ENCODE measurements around the gene ENC1. TPM values are rescaled to one million over a fixed set of nuclear protein-coding genes. Genes with fewer than 3 reads are reported as not detected.

ENC1 gene
- polyA plus RNA-seq, 1 of the 3 experiments (the other 2 are of a cell fraction) = 20.3 TPM

- POLR2A ChIA-PET = no interaction called here
- CTCF ChIA-PET = interaction anchor here (1.2 to 3.2 kb wide), 3 partner anchors 11 to 750 kb away, joined by 3 to 25 read pairs (median 16); partner anchors contain the start of gene ENC1
- Histone ChIP-seq H3F3A (replicated peaks; ENCODE audit: insufficient read depth) (no peaks in the 10 kb centered on the region), H3K4me1 (ENCODE audit: control insufficient read depth in 1 of 2, insufficient read depth in 2 of 2, low read depth in 1 of 2, low read length in 1 of 2) (peaks cover 1 to 3% of the 10 kb centered on the region in 2 experiments; a peak in 2 of 4 replicates), H3K27ac (ENCODE audit: low read depth in 2 of 2, low read length in 1 of 2) (no peak overlapping the region), H3K27me3 (ENCODE audit: insufficient read depth) (no peaks in the 10 kb centered on the region), H3K4me2 (no peak overlapping the region), H3K9me3 (no peaks in the 10 kb centered on the region), H3K9ac (no peak overlapping the region), H4K20me1 (ENCODE audit: insufficient read depth) (no peaks in the 10 kb centered on the region), H3K79me2 (ENCODE audit: insufficient read depth) (no peaks in the 10 kb centered on the region), H3K9me2 (no peaks in the 10 kb centered on the region), H3K36me3 (replicated peaks in 1 of 2; ENCODE audit: control insufficient read depth in 1 of 2, insufficient read depth in 2 of 2, low read length in 1 of 2) (no peaks in the 10 kb centered on the region), H3K4me3 (ENCODE audit: low read depth in 2 of 2, low read length in 1 of 2) (no peak overlapping the region), H2AFZ (ENCODE audit: low read depth) (no peak overlapping the region)
- WGBS (ENCODE audit: low lambda C conversion rate) = 91% methylated on average over 3 of the region's 3 CpGs
- DNase-seq = no peak
- TF ChIP-seq FOXM1 (IDR thresholded peaks at IDR 0.05; ENCODE audit: low read depth) (no peak), GABPA (IDR thresholded peaks at IDR 0.05; ENCODE audit: low read depth) (no peak), EP300 (IDR thresholded peaks at IDR 0.05; ENCODE audit: borderline replicate concordance in 1 of 2, low read depth in 1 of 2, low read length in 1 of 2) (no peak), TEAD4 (IDR thresholded peaks at IDR 0.05; ENCODE audit: borderline replicate concordance, insufficient read depth) (no peak), RAD21 (IDR thresholded peaks at IDR 0.05; ENCODE audit: low read length) (no peak), FOSL2 (IDR thresholded peaks at IDR 0.05; ENCODE audit: borderline replicate concordance, low read depth) (no peak), USF1 (IDR thresholded peaks at IDR 0.05; ENCODE audit: borderline replicate concordance, low read depth) (no peak), NFIC (IDR thresholded peaks at IDR 0.05; ENCODE audit: borderline replicate concordance) (no peak), YY1 (IDR thresholded peaks at IDR 0.05; ENCODE audit: low read depth) (no peak), ELF1 (IDR thresholded peaks at IDR 0.05) (no peak), RFX5 (IDR thresholded peaks at IDR 0.05; ENCODE audit: low read length) (no peak)
- TF ChIP-seq, protein P1, sequence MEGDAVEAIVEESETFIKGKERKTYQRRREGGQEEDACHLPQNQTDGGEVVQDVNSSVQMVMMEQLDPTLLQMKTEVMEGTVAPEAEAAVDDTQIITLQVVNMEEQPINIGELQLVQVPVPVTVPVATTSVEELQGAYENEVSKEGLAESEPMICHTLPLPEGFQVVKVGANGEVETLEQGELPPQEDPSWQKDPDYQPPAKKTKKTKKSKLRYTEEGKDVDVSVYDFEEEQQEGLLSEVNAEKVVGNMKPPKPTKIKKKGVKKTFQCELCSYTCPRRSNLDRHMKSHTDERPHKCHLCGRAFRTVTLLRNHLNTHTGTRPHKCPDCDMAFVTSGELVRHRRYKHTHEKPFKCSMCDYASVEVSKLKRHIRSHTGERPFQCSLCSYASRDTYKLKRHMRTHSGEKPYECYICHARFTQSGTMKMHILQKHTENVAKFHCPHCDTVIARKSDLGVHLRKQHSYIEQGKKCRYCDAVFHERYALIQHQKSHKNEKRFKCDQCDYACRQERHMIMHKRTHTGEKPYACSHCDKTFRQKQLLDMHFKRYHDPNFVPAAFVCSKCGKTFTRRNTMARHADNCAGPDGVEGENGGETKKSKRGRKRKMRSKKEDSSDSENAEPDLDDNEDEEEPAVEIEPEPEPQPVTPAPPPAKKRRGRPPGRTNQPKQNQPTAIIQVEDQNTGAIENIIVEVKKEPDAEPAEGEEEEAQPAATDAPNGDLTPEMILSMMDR (IDR thresholded peaks at IDR 0.05) = no peak
- TF ChIP-seq, protein P2, sequence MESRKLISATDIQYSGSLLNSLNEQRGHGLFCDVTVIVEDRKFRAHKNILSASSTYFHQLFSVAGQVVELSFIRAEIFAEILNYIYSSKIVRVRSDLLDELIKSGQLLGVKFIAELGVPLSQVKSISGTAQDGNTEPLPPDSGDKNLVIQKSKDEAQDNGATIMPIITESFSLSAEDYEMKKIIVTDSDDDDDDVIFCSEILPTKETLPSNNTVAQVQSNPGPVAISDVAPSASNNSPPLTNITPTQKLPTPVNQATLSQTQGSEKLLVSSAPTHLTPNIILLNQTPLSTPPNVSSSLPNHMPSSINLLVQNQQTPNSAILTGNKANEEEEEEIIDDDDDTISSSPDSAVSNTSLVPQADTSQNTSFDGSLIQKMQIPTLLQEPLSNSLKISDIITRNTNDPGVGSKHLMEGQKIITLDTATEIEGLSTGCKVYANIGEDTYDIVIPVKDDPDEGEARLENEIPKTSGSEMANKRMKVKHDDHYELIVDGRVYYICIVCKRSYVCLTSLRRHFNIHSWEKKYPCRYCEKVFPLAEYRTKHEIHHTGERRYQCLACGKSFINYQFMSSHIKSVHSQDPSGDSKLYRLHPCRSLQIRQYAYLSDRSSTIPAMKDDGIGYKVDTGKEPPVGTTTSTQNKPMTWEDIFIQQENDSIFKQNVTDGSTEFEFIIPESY (IDR thresholded peaks at IDR 0.05; ENCODE audit: borderline replicate concordance, low read depth) = no peak
- TF ChIP-seq, protein P3, sequence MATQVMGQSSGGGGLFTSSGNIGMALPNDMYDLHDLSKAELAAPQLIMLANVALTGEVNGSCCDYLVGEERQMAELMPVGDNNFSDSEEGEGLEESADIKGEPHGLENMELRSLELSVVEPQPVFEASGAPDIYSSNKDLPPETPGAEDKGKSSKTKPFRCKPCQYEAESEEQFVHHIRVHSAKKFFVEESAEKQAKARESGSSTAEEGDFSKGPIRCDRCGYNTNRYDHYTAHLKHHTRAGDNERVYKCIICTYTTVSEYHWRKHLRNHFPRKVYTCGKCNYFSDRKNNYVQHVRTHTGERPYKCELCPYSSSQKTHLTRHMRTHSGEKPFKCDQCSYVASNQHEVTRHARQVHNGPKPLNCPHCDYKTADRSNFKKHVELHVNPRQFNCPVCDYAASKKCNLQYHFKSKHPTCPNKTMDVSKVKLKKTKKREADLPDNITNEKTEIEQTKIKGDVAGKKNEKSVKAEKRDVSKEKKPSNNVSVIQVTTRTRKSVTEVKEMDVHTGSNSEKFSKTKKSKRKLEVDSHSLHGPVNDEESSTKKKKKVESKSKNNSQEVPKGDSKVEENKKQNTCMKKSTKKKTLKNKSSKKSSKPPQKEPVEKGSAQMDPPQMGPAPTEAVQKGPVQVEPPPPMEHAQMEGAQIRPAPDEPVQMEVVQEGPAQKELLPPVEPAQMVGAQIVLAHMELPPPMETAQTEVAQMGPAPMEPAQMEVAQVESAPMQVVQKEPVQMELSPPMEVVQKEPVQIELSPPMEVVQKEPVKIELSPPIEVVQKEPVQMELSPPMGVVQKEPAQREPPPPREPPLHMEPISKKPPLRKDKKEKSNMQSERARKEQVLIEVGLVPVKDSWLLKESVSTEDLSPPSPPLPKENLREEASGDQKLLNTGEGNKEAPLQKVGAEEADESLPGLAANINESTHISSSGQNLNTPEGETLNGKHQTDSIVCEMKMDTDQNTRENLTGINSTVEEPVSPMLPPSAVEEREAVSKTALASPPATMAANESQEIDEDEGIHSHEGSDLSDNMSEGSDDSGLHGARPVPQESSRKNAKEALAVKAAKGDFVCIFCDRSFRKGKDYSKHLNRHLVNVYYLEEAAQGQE (IDR thresholded peaks at IDR 0.05; ENCODE audit: low read depth, low read length) = no peak
Measured at GRCh38 chr5:74652576-74652975, 12.0 kb upstream of the ENC1 start.
